Stomach (tissue), 9 donors: ENCODE measurements around the gene NRTN. TPM values are rescaled to one million over a fixed set of nuclear protein-coding genes. Genes with fewer than 3 reads are reported as not detected.

ENCODE experiments used
- DNase-seq, 2 donors: peaks; one replicate each; pipeline versions ENCODE4 v3.0.0 to v3.0.0-alpha.2; 2013 to 2019
- H3K27ac ChIP-seq, 5 donors: fragments of 200-600 bp in 4 of 5; sonication (generic) in 4 of 5; one replicate each; pipeline ENCODE4 v1.5.1; 2013 to 2019; ENCODE audit warnings: mild to moderate bottlenecking in 1 of 5, moderate library complexity in 1 of 5
- H3K27me3 ChIP-seq, 3 donors: fragments of 200-600 bp; sonication (generic); one replicate each; pipeline ENCODE4 v1.5.1; 2017 to 2019; ENCODE audit warnings: mixed run types in 1 of 3
- H3K36me3 ChIP-seq, 4 donors: fragments of 200-600 bp; sonication (generic); 1 replicate in 3 of 4; 2 replicates in 1 of 4; pipeline ENCODE4 v1.5.1; 2016 to 2019
- H3K4me1 ChIP-seq, 4 donors: fragments of 200-600 bp; sonication (generic); one replicate each; pipeline ENCODE4 v1.5.1; 2016 to 2019
- H3K4me3 ChIP-seq, 4 donors: fragments of 200-600 bp; sonication (generic) in 3 of 4; one replicate each; pipeline ENCODE4 v1.5.1; 2016 to 2019; ENCODE audit warnings: mild to moderate bottlenecking in 1 of 4
- H3K9me3 ChIP-seq, 4 donors: fragments of 200-600 bp; sonication (generic); one replicate each; pipeline ENCODE4 v1.5.1; 2016 to 2019
- CTCF ChIP-seq, 7 experiments: fragments of 450-650 bp in 4 of 7; fragments of 200-600 bp in 3 of 7; sonication (generic) in 3 of 7; IDR thresholded peaks; one replicate each; pipeline ENCODE4 v1.5.1; 2016 to 2019; ENCODE audit warnings: antibody characterized with exemption in 7 of 7, control low read depth in 2 of 7, mild to moderate bottlenecking in 1 of 7
- EP300 ChIP-seq: sonication (generic); formaldehyde crosslinking; IDR thresholded peaks from one replicate; pipeline ENCODE4 v1.6.1; 2017; ENCODE audit warnings: antibody characterized with exemption
- POLR2A ChIP-seq, 4 donors: fragments of 450-650 bp; IDR thresholded peaks; one replicate each; pipeline ENCODE4 v1.6.1; 2016; ENCODE audit warnings: antibody characterized with exemption in 4 of 4, control low read depth in 2 of 4, mild to moderate bottlenecking in 1 of 4, moderate library complexity in 1 of 4
- POLR2AphosphoS5 ChIP-seq, 3 donors: sonication (generic); formaldehyde crosslinking; IDR thresholded peaks; one replicate each; pipeline ENCODE4 v1.6.1; 2016; ENCODE audit warnings: antibody characterized with exemption in 3 of 3
- WGBS, 5 donors: extraction: QIAGEN DNeasy Blood & Tissue Kit in 3 of 5; methylation state at CpG; one replicate each; pipeline versions ENCODE4 v1.1.5 to v1.1.7; 2013 to 2018; 5-methylcytosine and 5-hydroxymethylcytosine counted together
- intact Hi-C: fragments of 100-400 bp; cut with DNase I; formaldehyde crosslinking; loops from one replicate; pipeline ENCODE4 v1.15.1; 2023; ENCODE audit warnings: low total_unique reads
- polyA plus RNA-seq, 3 donors: library from polyadenylated mRNA; stranded (reverse); fragments of 200-250 nt; gene quantifications; one replicate each; pipeline ENCODE4 v1.2.3, GENCODE V29; 2013
- total RNA-seq, 5 donors: library from RNA; depleted of rRNA; stranded (reverse); fragments of >200 nt; gene quantifications; one replicate each; pipeline versions ENCODE4 v1.1.0 to v1.2.3, GENCODE V29; 2014 to 2016
- donor health status: healthy with polysubstance abuse.
- donor health status: Bipolar disorder and iron deficiency.
- donor health status: healthy.

Gene NRTN
- total and polyA plus RNA-seq, 8 donors: 0.92 to 7.1 (median 3.8) TPM; not detected in 2

DNA sequence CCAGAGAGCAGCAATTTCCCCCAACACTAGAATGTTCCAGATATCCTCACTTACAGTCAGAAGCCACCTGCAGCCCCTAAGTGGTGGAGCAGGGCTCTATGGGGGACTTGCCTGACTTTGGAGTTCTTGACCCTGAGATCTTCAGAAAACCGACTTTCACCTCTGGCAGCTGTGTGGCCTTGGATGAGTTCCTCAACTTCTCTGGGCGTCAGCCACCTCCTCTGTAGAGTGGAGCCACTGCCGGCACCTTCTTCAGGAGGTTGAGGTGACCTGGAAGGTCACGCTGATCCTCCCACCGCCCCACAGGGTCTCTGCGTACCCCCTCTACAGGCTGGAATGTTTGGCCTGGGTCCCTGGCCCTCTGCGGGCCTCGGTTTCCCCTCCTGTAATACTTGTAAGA, 72.6 kb downstream of the NRTN start:
- H3K36me3 ChIP-seq: no peaks in the 10 kb centered on the region
- intact Hi-C loops: no loop called here
- WGBS, 5 donors: 78 to 94% (median 88%) methylated on average over 7 to 8 of the region's 8 CpGs
- H3K27ac ChIP-seq: peak overlapping the region in 1 of 5 donors; percentile 51
- no peak for DNase-seq
- peaks cover 0 to 61% (median 28%) of the 10 kb centered on the region in 3 donors for H3K27me3 ChIP-seq
- H3K9me3 ChIP-seq: no peaks in the 10 kb centered on the region
- TF ChIP-seq CTCF (IDR thresholded peaks at IDR 0.05) (no peak), POLR2AphosphoS5 (IDR thresholded peaks at IDR 0.05) (no peak), EP300 (no peak), POLR2A (IDR thresholded peaks at IDR 0.05) (no peak)
- H3K4me1 ChIP-seq: peaks cover 7 to 22% (median 12%) of the 10 kb centered on the region in 4 donors
- H3K4me3 ChIP-seq: no peak overlapping the region

- peaks cover 0 to 61% (median 28%) of the 10 kb centered on the region in 3 donors for H3K27me3 ChIP-seq
- no peaks in the 10 kb centered on the region for H3K9me3 ChIP-seq
- H3K4me1 ChIP-seq: peaks cover 7 to 22% (median 12%) of the 10 kb centered on the region in 4 donors
- H3K36me3 ChIP-seq: no peaks in the 10 kb centered on the region
- TF ChIP-seq POLR2A (IDR thresholded peaks at IDR 0.05): no peak
- no peak for TF ChIP-seq POLR2AphosphoS5 (IDR thresholded peaks at IDR 0.05)
- no peak for TF ChIP-seq CTCF (IDR thresholded peaks at IDR 0.05)
- no peak for TF ChIP-seq EP300
- WGBS, 5 donors: 74 to 82% (median 79%) methylated on average over 6 to 9 of the region's 9 CpGs
- peak overlapping the region in 1 of 5 donors; percentile 51 for H3K27ac ChIP-seq
- no peak for DNase-seq
- no peak overlapping the region for H3K4me3 ChIP-seq
- intact Hi-C loops: no loop called here
Measured at GRCh38 chr19:5877882-5878281, 73.0 kb downstream of the NRTN start.

Other genes starting within 250 kb of the NRTN start
- under 1 TPM in 1 of 5 donors, not detected in 4; 0.18 TPM for gene TINCR, start 237.1 kb upstream of the NRTN start, total RNA-seq
- gene TINCR, start 237.1 kb upstream of the NRTN start, polyA plus RNA-seq: 10 to 100 TPM in 1 of 3 donors, under 1 TPM in 2; 0.15 to 14.2 (median 0.19) TPM
- 100 to 1,000 TPM in 4 of 5 donors, 10 to 100 TPM in 1; 67.2 to 237 (median 126) TPM for gene SAFB2, start 182.3 kb upstream of the NRTN start, total RNA-seq
- 10 to 100 TPM; 38.5 to 49.8 (median 46.6) TPM for gene SAFB2, start 182.3 kb upstream of the NRTN start, polyA plus RNA-seq
- gene SAFB, start 182.0 kb upstream of the NRTN start, total RNA-seq: 100 to 1,000 TPM in 3 of 5 donors, 10 to 100 TPM in 2; 46.1 to 636 (median 195) TPM
- gene SAFB, start 182.0 kb upstream of the NRTN start, polyA plus RNA-seq: 10 to 100 TPM; 33.1 to 46.3 (median 39.0) TPM
- 100 to 1,000 TPM in 1 of 5 donors, 10 to 100 TPM in 4; 11.0 to 171 (median 27.5) TPM for gene MICOS13, start 124.6 kb upstream of the NRTN start, total RNA-seq
- gene MICOS13, start 124.6 kb upstream of the NRTN start, polyA plus RNA-seq: 100 to 1,000 TPM in 2 of 3 donors, 10 to 100 TPM in 1; 96.7 to 136 (median 121) TPM
- gene HSD11B1L, start 124.0 kb upstream of the NRTN start, total RNA-seq: 10 to 100 TPM in 1 of 5 donors, 1 to 10 TPM in 3, under 1 TPM in 1; 0.89 to 26.8 (median 2.0) TPM
- 10 to 100 TPM in 2 of 3 donors, 1 to 10 TPM in 1; 8.9 to 16.5 (median 11.2) TPM for gene HSD11B1L, start 124.0 kb upstream of the NRTN start, polyA plus RNA-seq
- gene RPL36, start 114.8 kb upstream of the NRTN start, total RNA-seq: 100 to 1,000 TPM; 121 to 772 (median 289) TPM
- 1,000 to 10,000 TPM; 1,713 to 2,132 (median 1,726) TPM for gene RPL36, start 114.8 kb upstream of the NRTN start, polyA plus RNA-seq
- gene LONP1, start 84.9 kb upstream of the NRTN start, total RNA-seq: 100 to 1,000 TPM in 1 of 5 donors, 10 to 100 TPM in 3, 1 to 10 TPM in 1; 8.8 to 169 (median 57.4) TPM
- gene LONP1, start 84.9 kb upstream of the NRTN start, polyA plus RNA-seq: 10 to 100 TPM; 41.3 to 43.3 (median 41.7) TPM
- gene CATSPERD, start 84.4 kb upstream of the NRTN start, total RNA-seq: not detected
- gene CATSPERD, start 84.4 kb upstream of the NRTN start, polyA plus RNA-seq: not detected
- gene PRR22, start 20.3 kb upstream of the NRTN start, total RNA-seq: 10 to 100 TPM in 1 of 5 donors, 1 to 10 TPM in 2, under 1 TPM in 1, not detected in 1; 0.73 to 12.1 (median 5.4) TPM
- 1 to 10 TPM; 4.7 to 7.8 (median 6.4) TPM for gene PRR22, start 20.3 kb upstream of the NRTN start, polyA plus RNA-seq
- gene DUS3L, start 13.9 kb upstream of the NRTN start, total RNA-seq: 10 to 100 TPM; 25.2 to 67.5 (median 54.0) TPM
- gene DUS3L, start 13.9 kb upstream of the NRTN start, polyA plus RNA-seq: 10 to 100 TPM; 28.9 to 42.6 (median 37.2) TPM
- gene FUT6, start 34.6 kb downstream of the NRTN start, total RNA-seq: 100 to 1,000 TPM in 1 of 5 donors, under 1 TPM in 1, not detected in 3; 0.18 to 105 TPM
- 10 to 100 TPM in 1 of 3 donors, not detected in 2; 15.3 TPM for gene FUT6, start 34.6 kb downstream of the NRTN start, polyA plus RNA-seq
- 100 to 1,000 TPM in 1 of 5 donors, 1 to 10 TPM in 4; 1.1 to 119 (median 8.5) TPM for gene FUT3, start 46.4 kb downstream of the NRTN start, total RNA-seq
- 10 to 100 TPM in 1 of 3 donors, 1 to 10 TPM in 2; 2.0 to 36.5 (median 5.0) TPM for gene FUT3, start 46.4 kb downstream of the NRTN start, polyA plus RNA-seq
- under 1 TPM in 1 of 5 donors, not detected in 4; 0.37 TPM for gene FUT5, start 65.5 kb downstream of the NRTN start, total RNA-seq
- not detected for gene FUT5, start 65.5 kb downstream of the NRTN start, polyA plus RNA-seq
- gene NDUFA11, start 98.7 kb downstream of the NRTN start, total RNA-seq: 100 to 1,000 TPM in 4 of 5 donors, 10 to 100 TPM in 1; 22.2 to 474 (median 130) TPM
- 100 to 1,000 TPM; 490 to 524 (median 492) TPM for gene NDUFA11, start 98.7 kb downstream of the NRTN start, polyA plus RNA-seq
- gene VMAC, start 99.8 kb downstream of the NRTN start, total RNA-seq: 10 to 100 TPM in 3 of 5 donors, 1 to 10 TPM in 2; 3.6 to 60.8 (median 13.8) TPM
- 1 to 10 TPM; 4.3 to 5.0 (median 4.7) TPM for gene VMAC, start 99.8 kb downstream of the NRTN start, polyA plus RNA-seq
- gene CAPS, start 109.2 kb downstream of the NRTN start, total RNA-seq: 100 to 1,000 TPM in 1 of 5 donors, 10 to 100 TPM in 4; 27.2 to 143 (median 54.8) TPM
- 10 to 100 TPM; 34.5 to 50.4 (median 44.0) TPM for gene CAPS, start 109.2 kb downstream of the NRTN start, polyA plus RNA-seq
- 100 to 1,000 TPM in 2 of 5 donors, 10 to 100 TPM in 3; 28.6 to 235 (median 85.9) TPM for gene RANBP3, start 173.1 kb downstream of the NRTN start, total RNA-seq
- gene RANBP3, start 173.1 kb downstream of the NRTN start, polyA plus RNA-seq: 10 to 100 TPM; 27.7 to 34.4 (median 31.2) TPM